ENCODE results near the gene INTS1. TPM values are rescaled to one million over a fixed set of nuclear protein-coding genes. Genes with fewer than 3 reads are reported as not detected.

INTS1 gene
- polyA plus RNA-seq, 2 of the 4 experiments (the other 2 are of a cell fraction): 14.6 to 48.1 TPM

- CTCF ChIA-PET: interaction anchor here (1.0 to 18.4 kb wide), 8 partner anchors 10 to 59 kb away, joined by 3 to 204 read pairs (median 5); partner anchors contain the start of gene TMEM184A
- FAIRE-seq: no peak
These were observed 29.0 kb upstream of the INTS1 start for GRCh38 chr7:1533255-1533546.

GRCh38 chr7:1532456-1533254 is 28.5 kb upstream of the INTS1 start:
- H3K4me2 ChIP-seq: peak overlapping the region; percentile 98
- 3% methylated on average over 25 of the region's 36 CpGs for WGBS (ENCODE audit: missing lambda C conversion rate)
- peak; percentile 72 to 86 for DNase-seq (ENCODE audit: low read depth in 1 of 2, low spot score in 1 of 2)
- peak; percentile 54 for FAIRE-seq
- ChIA-PET POLR2A (interaction anchor here (0.7 to 1.3 kb wide), 5 partner anchors 15 to 26 kb away, joined by 3 to 4 read pairs (median 3); partner anchors contain the start of gene TMEM184A), CTCF (interaction anchor here (1.0 to 18.4 kb wide), 8 partner anchors 10 to 58 kb away, joined by 3 to 204 read pairs (median 5); partner anchors contain the start of gene TMEM184A)
- peak overlapping the region; percentile 97 to 98 for H3K27ac ChIP-seq
- H3K4me1 ChIP-seq: peaks cover 44% of the 10 kb centered on the region
- H3K4me3 ChIP-seq: peak overlapping the region; percentile 98
- ATAC-seq: peak; percentile 9 to 22; a peak in 3 of 6 replicates
- H3K9me3 ChIP-seq: no peaks in the 10 kb centered on the region
- no peak for TF ChIP-seq ZFP36 (IDR thresholded peaks at IDR 0.05; ENCODE audit: borderline replicate concordance, partially characterized antibody)
- no peak for TF ChIP-seq HOXB13 (CRISPR knock-in tag; IDR thresholded peaks at IDR 0.05; ENCODE audit: low read depth)
- TF ChIP-seq NFE2L2 (conservative IDR thresholded peaks at IDR 0.05; ENCODE audit: low read length): no peak
- no peak for TF ChIP-seq BHLHE40 (IDR thresholded peaks at IDR 0.05; ENCODE audit: low read depth, low read length)
- peak in 1 of 2 experiments; percentile 26; a peak in 2 of 5 replicates for TF ChIP-seq EP300 (IDR thresholded peaks at IDR 0.05)
- TF ChIP-seq CBX2 (IDR thresholded peaks at IDR 0.05; ENCODE audit: borderline replicate concordance, low read depth): no peak
- TF ChIP-seq JUNB (IDR thresholded peaks at IDR 0.05): peak; percentile 66; the same call in 1 of the 2 replicates
- peak; percentile 20; the same call in 1 of the 3 replicates for TF ChIP-seq BCL3 (IDR thresholded peaks at IDR 0.05)
- no peak for TF ChIP-seq MAZ (IDR thresholded peaks at IDR 0.05; ENCODE audit: borderline replicate concordance, low read depth, low read length)
- no peak for TF ChIP-seq HOXB5 (CRISPR knock-in tag; IDR thresholded peaks at IDR 0.05)
- no peak for TF ChIP-seq RAD21 (conservative IDR thresholded peaks at IDR 0.05 in 1 of 2, IDR thresholded peaks at IDR 0.05 in 1 of 2)
- no peak for TF ChIP-seq CEBPB (IDR thresholded peaks at IDR 0.05)
- TF ChIP-seq PBX3 (IDR thresholded peaks at IDR 0.05): peak; percentile 57
- no peak for TF ChIP-seq KDM5A (IDR thresholded peaks at IDR 0.05)

More at GRCh38 chr7:1533255-1533546, 29.0 kb upstream of the INTS1 start:
- POLR2A ChIA-PET: interaction anchor here (0.7 to 1.0 kb wide), 3 partner anchors 15 to 27 kb away, joined by 3 read pairs; no protein-coding TSS in a partner anchor
- whole genome bisulfite sequencing (ENCODE audit: missing lambda C conversion rate): 0% methylated on average over 9 of the region's 9 CpGs
- Histone ChIP-seq H3K4me3 (peak overlapping the region; percentile 98), H3K4me2 (peak overlapping the region; percentile 98), H3K9me3 (no peaks in the 10 kb centered on the region), H3K27ac (peak overlapping the region; percentile 97 to 98), H3K4me1 (peaks cover 44% of the 10 kb centered on the region)
- ATAC-seq: no peak
- no peak for DNase-seq (ENCODE audit: low read depth in 1 of 2, low spot score in 1 of 2)
- TF ChIP-seq TP53 (CRISPR knock-in tag; IDR thresholded peaks at IDR 0.05) (peak; percentile 52; the same call in 1 of the 2 replicates), KDM1A (IDR thresholded peaks at IDR 0.05; ENCODE audit: low read depth) (no peak), HOXB5 (CRISPR knock-in tag; IDR thresholded peaks at IDR 0.05) (no peak), PBX3 (IDR thresholded peaks at IDR 0.05) (no peak), E2F6 (IDR thresholded peaks at IDR 0.05; ENCODE audit: borderline replicate concordance, low read depth) (0 out of 2 replicates have a peak, but pooled peaks have one; percentile 28), FOXS1 (CRISPR knock-in tag; IDR thresholded peaks at IDR 0.05) (no peak), MAX (IDR thresholded peaks at IDR 0.05) (peak; percentile 35; the same call in 1 of the 2 replicates), SREBF2 (IDR thresholded peaks at IDR 0.05) (no peak), REST (IDR thresholded peaks at IDR 0.05) (peak; percentile 4; the same call in 1 of the 2 replicates)

Measured in A549 (cell line).